ENCODE results near the gene C5orf58. TPM values are rescaled to one million over a fixed set of nuclear protein-coding genes. Genes with fewer than 3 reads are reported as not detected.

Gene C5orf58
- total RNA-seq, 4 donors from 2014 or later: not detected

- no peak for DNase-seq (ENCODE audit: low spot score in 2 of 2)
- Histone ChIP-seq H3K27me3 (no peaks in the 10 kb centered on the region), H3K4me1 (peaks cover 21% of the 10 kb centered on the region), H3K4me3 (no peak overlapping the region), H3K36me3 (no peaks in the 10 kb centered on the region), H3K27ac (no peak overlapping the region), H3K9me3 (no peaks in the 10 kb centered on the region)
- no peak for TF ChIP-seq EP300 (IDR thresholded peaks at IDR 0.05)
- TF ChIP-seq POLR2A (IDR thresholded peaks at IDR 0.05): no peak
Measured at GRCh38 chr5:170285181-170285580, 52.4 kb downstream of the C5orf58 start.

GRCh38 chr5:170286386-170286925 is 53.7 kb downstream of the C5orf58 start:
- Histone ChIP-seq H3K4me1 (peaks cover 24% of the 10 kb centered on the region), H3K9me3 (no peaks in the 10 kb centered on the region), H3K36me3 (no peaks in the 10 kb centered on the region), H3K4me3 (no peak overlapping the region), H3K27me3 (no peaks in the 10 kb centered on the region), H3K27ac (no peak overlapping the region)
- 78% methylated on average over 3 of the region's 3 CpGs for WGBS
- TF ChIP-seq EP300 (IDR thresholded peaks at IDR 0.05) (no peak), POLR2AphosphoS5 (IDR thresholded peaks at IDR 0.05) (no peak), POLR2A (IDR thresholded peaks at IDR 0.05) (no peak), CTCF (IDR thresholded peaks at IDR 0.05) (no peak)
- DNase-seq (ENCODE audit: low spot score in 2 of 2): no peak

GRCh38 chr5:170287532-170287931 is 54.7 kb downstream of the C5orf58 start:
- TF ChIP-seq EP300 (IDR thresholded peaks at IDR 0.05) (no peak), POLR2A (IDR thresholded peaks at IDR 0.05) (no peak), POLR2AphosphoS5 (IDR thresholded peaks at IDR 0.05) (no peak)
- peak in 1 of 2 donors; percentile 77 for DNase-seq (ENCODE audit: low spot score in 2 of 2)
- Histone ChIP-seq H3K27me3 (no peaks in the 10 kb centered on the region), H3K4me1 (peaks cover 29% of the 10 kb centered on the region), H3K4me3 (no peak overlapping the region), H3K9me3 (no peaks in the 10 kb centered on the region), H3K36me3 (no peaks in the 10 kb centered on the region), H3K27ac (no peak overlapping the region)
- WGBS: 27% methylated on average over 1 of the region's 1 CpG

- no peak for TF ChIP-seq EP300 (IDR thresholded peaks at IDR 0.05)
- no peak for TF ChIP-seq POLR2AphosphoS5 (IDR thresholded peaks at IDR 0.05)
- no peak for TF ChIP-seq POLR2A (IDR thresholded peaks at IDR 0.05)
- TF ChIP-seq CTCF (IDR thresholded peaks at IDR 0.05): no peak
- no peaks in the 10 kb centered on the region for H3K36me3 ChIP-seq
- H3K4me3 ChIP-seq: no peak overlapping the region
- peak in 1 of 2 donors; percentile 15 for DNase-seq (ENCODE audit: low spot score in 2 of 2)
- WGBS: 70% methylated on average over 2 of the region's 2 CpGs
- no peak overlapping the region for H3K27ac ChIP-seq
- H3K4me1 ChIP-seq: peaks cover 30% of the 10 kb centered on the region
- no peaks in the 10 kb centered on the region for H3K9me3 ChIP-seq
- no peaks in the 10 kb centered on the region for H3K27me3 ChIP-seq
Measured at GRCh38 chr5:170288151-170288550, 55.4 kb downstream of the C5orf58 start.

- no peak for DNase-seq (ENCODE audit: low spot score in 2 of 2)
- H3K9me3 ChIP-seq: no peaks in the 10 kb centered on the region
- TF ChIP-seq POLR2A (IDR thresholded peaks at IDR 0.05) (no peak), POLR2AphosphoS5 (IDR thresholded peaks at IDR 0.05) (no peak), CTCF (IDR thresholded peaks at IDR 0.05) (no peak), EP300 (IDR thresholded peaks at IDR 0.05) (no peak)
- no peaks in the 10 kb centered on the region for H3K36me3 ChIP-seq
- H3K4me1 ChIP-seq: peaks cover 30% of the 10 kb centered on the region
- no peaks in the 10 kb centered on the region for H3K27me3 ChIP-seq
- H3K4me3 ChIP-seq: no peak overlapping the region
- H3K27ac ChIP-seq: no peak overlapping the region
- 67% methylated on average over 3 of the region's 3 CpGs for WGBS
Measured at GRCh38 chr5:170288551-170288950, 55.8 kb downstream of the C5orf58 start.

- Histone ChIP-seq H3K36me3 (no peaks in the 10 kb centered on the region), H3K9me3 (no peaks in the 10 kb centered on the region), H3K27me3 (no peaks in the 10 kb centered on the region), H3K4me3 (no peak overlapping the region), H3K27ac (no peak overlapping the region), H3K4me1 (peaks cover 30% of the 10 kb centered on the region)
- TF ChIP-seq POLR2AphosphoS5 (IDR thresholded peaks at IDR 0.05) (no peak), CTCF (IDR thresholded peaks at IDR 0.05) (no peak), EP300 (IDR thresholded peaks at IDR 0.05) (no peak), POLR2A (IDR thresholded peaks at IDR 0.05) (no peak)
- no peak for DNase-seq (ENCODE audit: low spot score in 2 of 2)
- 39% methylated on average over 3 of the region's 3 CpGs for WGBS
Measured at GRCh38 chr5:170289121-170289520, 56.3 kb downstream of the C5orf58 start.

All from suprapubic skin (tissue), 4 donors.